Parathyroid adenoma (tissue), 2 donors: ENCODE measurements around the gene PHYKPL.

Source experiments
- H2AFZ ChIP-seq: fragments of 300-600 bp; sonication (generic); one replicate; pipeline ENCODE4 v1.7.0; 2017; ENCODE audit warnings: antibody characterized with exemption, mild to moderate bottlenecking
- H3K27ac ChIP-seq: fragments of 300-600 bp; sonication (generic); one replicate; pipeline ENCODE4 v1.7.0; 2017
- H3K27me3 ChIP-seq: fragments of 300-600 bp; sonication (generic); one replicate; pipeline ENCODE4 v1.7.0; 2017; ENCODE audit warnings: low read length; ENCODE audit not compliant: control insufficient read depth, insufficient read depth
- H3K36me3 ChIP-seq: fragments of 300-600 bp; sonication (generic); one replicate; pipeline ENCODE4 v1.7.0; 2017; ENCODE audit warnings: low read length; ENCODE audit not compliant: control insufficient read depth, insufficient read depth
- H3K4me1 ChIP-seq: fragments of 300-600 bp; sonication (generic); one replicate; pipeline ENCODE4 v1.7.0; 2017; ENCODE audit warnings: control low read depth
- H3K4me2 ChIP-seq: fragments of 300-600 bp; sonication (generic); one replicate; pipeline ENCODE4 v1.7.0; 2017; ENCODE audit warnings: low read length
- H3K4me3 ChIP-seq: fragments of 300-600 bp; sonication (generic); one replicate; pipeline ENCODE4 v1.7.0; 2017; ENCODE audit warnings: low read depth, low read length
- H3K79me2 ChIP-seq: fragments of 300-600 bp; sonication (generic); one replicate; pipeline ENCODE4 v1.7.0; 2017; ENCODE audit warnings: control low read depth
- H3K9ac ChIP-seq: fragments of 300-600 bp; sonication (generic); one replicate; pipeline ENCODE4 v1.7.0; 2017; ENCODE audit warnings: mild to moderate bottlenecking
- H3K9me3 ChIP-seq: fragments of 300-600 bp; sonication (generic); one replicate; pipeline ENCODE4 v1.7.0; 2017; ENCODE audit warnings: low read length; ENCODE audit not compliant: control insufficient read depth
- TF ChIP-seq, protein P1 (sequence below): fragments of 300-600 bp; sonication (generic); IDR thresholded peaks from one replicate; pipeline ENCODE4 v1.7.0; 2017; ENCODE audit warnings: antibody characterized with exemption, mild to moderate bottlenecking
- donor health status: primary hyperparathyroidism.

The PHYKPL gene

DNA sequence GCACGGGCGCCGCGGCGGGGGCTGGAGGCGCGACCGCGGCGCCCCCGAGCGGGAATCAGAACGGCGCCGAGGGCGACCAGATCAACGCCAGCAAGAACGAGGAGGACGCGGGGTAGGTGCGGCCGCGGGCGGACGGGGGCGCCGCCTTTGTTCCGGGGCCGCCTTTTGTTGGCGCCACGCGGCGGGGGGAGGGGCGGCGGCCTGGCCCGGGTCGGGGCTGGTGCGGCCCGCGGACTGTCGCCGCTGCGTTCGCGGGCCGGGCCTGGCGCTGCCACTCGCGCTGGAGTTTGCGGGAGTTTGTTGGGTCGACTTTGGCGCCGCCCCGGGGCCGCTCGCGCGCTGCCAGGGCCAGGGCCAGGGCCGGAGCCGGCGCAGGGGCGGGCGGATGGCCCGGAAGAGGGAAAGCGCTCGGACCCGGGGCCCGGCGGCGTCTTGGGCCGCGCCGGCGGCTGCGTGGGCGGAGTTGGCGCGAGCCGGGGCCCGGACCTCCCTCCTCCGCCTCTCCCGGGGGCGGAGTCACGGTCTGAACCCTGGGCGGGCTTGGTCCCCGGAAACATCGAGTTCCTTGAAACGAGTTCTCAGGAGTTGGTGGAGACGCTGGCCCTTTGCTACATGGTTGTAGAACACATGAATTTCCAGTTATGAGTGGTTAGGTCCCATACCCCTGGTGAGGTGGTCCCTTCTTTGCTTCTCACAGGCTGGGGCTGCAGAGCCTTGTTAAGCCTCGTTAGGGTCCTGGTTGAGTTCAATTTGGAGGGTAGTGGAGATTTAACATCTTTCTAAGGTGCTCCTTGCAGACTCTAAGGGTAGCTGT lies 27.5 kb downstream of the PHYKPL start:
- TF ChIP-seq, protein P1, sequence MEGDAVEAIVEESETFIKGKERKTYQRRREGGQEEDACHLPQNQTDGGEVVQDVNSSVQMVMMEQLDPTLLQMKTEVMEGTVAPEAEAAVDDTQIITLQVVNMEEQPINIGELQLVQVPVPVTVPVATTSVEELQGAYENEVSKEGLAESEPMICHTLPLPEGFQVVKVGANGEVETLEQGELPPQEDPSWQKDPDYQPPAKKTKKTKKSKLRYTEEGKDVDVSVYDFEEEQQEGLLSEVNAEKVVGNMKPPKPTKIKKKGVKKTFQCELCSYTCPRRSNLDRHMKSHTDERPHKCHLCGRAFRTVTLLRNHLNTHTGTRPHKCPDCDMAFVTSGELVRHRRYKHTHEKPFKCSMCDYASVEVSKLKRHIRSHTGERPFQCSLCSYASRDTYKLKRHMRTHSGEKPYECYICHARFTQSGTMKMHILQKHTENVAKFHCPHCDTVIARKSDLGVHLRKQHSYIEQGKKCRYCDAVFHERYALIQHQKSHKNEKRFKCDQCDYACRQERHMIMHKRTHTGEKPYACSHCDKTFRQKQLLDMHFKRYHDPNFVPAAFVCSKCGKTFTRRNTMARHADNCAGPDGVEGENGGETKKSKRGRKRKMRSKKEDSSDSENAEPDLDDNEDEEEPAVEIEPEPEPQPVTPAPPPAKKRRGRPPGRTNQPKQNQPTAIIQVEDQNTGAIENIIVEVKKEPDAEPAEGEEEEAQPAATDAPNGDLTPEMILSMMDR: no peak
- Histone ChIP-seq H3K79me2 (peaks cover 11% of the 10 kb centered on the region), H3K9me3 (no peaks in the 10 kb centered on the region), H3K9ac (no peak overlapping the region), H3K27me3 (no peaks in the 10 kb centered on the region), H3K4me2 (peak overlapping the region; percentile 68), H2AFZ (no peak overlapping the region), H3K4me3 (peak overlapping the region; percentile 75), H3K36me3 (no peaks in the 10 kb centered on the region), H3K27ac (peak overlapping the region; percentile 71), H3K4me1 (peaks cover 17% of the 10 kb centered on the region)

DNA sequence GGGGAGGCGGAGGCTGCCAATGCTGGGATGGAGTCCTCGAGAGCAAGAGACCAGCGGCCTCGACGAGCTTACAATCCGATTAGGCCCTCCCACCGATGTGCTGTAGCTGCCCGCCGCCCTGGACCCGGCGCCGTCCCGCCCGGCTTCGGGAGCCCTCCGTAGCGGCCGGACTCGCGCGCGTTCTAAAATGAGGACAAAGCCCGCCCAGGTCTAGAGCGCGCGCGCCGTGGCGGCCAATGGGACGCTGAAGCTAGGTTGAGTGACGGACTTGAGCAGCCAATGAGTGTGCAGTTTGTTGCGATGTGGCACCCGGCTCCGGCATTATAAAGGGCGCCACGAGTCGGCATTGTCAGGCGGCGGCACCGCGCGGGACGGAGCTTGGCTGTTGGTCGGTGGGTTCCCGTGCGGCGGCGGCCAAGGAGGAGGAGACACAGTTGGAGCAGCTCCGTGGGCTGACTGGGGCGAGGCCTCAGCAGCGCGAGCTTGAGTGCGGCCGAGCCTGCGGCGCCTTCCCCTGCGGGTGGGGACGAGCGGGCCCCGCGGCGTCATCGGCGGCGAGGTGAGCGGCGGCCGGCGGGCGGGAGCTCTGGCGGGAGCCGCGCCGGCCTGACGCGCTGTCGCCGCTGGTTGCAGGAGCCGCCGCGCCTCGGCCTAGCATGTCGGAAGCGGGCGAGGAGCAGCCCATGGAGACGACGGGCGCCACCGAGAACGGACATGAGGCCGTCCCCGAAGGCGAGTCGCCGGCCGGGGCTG lies 28.2 kb downstream of the PHYKPL start, which contains the start of gene HNRNPAB:
Gene HNRNPAB (plus strand): TSS at position 352 of the 753 bp plus-strand sequence. CDS start 305 bp downstream, at position 657.
- Histone ChIP-seq H3K9me3 (no peaks in the 10 kb centered on the region), H2AFZ (peak within 1 kb of the TSS; percentile 79), H3K4me1 (peaks cover 17% of the 10 kb centered on the region), H3K4me2 (peak within 1 kb of the TSS; percentile 94), H3K36me3 (no peaks in the 10 kb centered on the region), H3K4me3 (peak within 1 kb of the TSS; percentile 75), H3K9ac (no peak within 1 kb of the TSS), H3K79me2 (peaks cover 11% of the 10 kb centered on the region), H3K27me3 (no peaks in the 10 kb centered on the region), H3K27ac (peak within 1 kb of the TSS; percentile 71)
- TF ChIP-seq, protein P1: no peak

DNA sequence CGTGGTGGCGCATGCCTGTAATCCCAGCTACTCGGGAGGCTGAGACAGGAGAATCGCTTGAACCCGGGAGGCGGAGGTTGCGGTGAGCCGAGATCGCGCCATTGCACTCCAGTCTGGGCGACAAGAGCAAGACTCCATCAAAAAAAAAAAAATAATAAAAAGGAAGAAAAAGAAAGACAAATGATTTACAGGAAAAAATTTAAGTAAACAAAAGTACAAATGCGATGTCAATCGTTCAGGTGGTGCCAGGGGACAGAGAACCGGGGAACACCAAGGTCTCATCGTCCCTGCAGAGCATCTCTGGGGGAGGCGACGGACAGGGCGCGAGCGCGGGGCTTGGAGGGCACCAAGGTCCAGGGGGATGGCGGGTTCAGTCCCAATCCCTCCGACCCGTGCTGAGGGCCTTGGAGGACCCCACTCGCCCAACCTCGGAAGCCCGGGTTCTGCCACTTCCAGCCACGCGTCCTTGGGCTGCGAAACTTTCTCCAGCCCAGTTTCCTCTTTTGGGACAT lies 28.9 kb downstream of the PHYKPL start:
- TF ChIP-seq, protein P1: no peak
- Histone ChIP-seq H3K27ac (peak overlapping the region; percentile 71), H3K9me3 (no peaks in the 10 kb centered on the region), H2AFZ (peak overlapping the region; percentile 79), H3K9ac (no peak overlapping the region), H3K79me2 (peaks cover 9% of the 10 kb centered on the region), H3K36me3 (no peaks in the 10 kb centered on the region), H3K27me3 (no peaks in the 10 kb centered on the region), H3K4me2 (peak overlapping the region; percentile 94), H3K4me3 (peak overlapping the region; percentile 75), H3K4me1 (peaks cover 17% of the 10 kb centered on the region)

DNA sequence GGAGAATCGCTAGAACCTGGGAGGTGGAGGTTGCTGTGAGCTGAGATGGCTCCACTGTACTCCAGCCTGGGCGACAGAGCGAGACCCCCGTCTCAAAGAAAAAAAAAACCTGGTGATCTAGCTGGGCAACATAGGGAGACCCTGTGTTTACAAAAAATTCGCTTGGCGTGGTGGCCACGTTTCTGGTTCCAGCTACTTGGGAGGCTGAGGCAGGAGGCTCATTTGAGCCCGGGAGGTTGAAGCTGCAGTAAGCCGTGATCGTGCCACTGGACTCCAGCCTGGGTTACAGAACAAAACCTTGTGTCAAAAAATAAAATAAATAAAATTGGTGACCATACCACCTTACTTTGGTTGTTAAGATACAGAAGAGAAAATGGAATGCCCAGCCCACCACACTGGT lies 30.1 kb downstream of the PHYKPL start:
- TF ChIP-seq, protein P1: no peak
- no peak overlapping the region for H3K27ac ChIP-seq
- H3K9ac ChIP-seq: no peak overlapping the region
- no peaks in the 10 kb centered on the region for H3K27me3 ChIP-seq
- H3K9me3 ChIP-seq: no peaks in the 10 kb centered on the region
- no peak overlapping the region for H2AFZ ChIP-seq
- no peaks in the 10 kb centered on the region for H3K36me3 ChIP-seq
- H3K4me2 ChIP-seq: no peak overlapping the region
- H3K4me3 ChIP-seq: no peak overlapping the region
- H3K79me2 ChIP-seq: peaks cover 3% of the 10 kb centered on the region
- H3K4me1 ChIP-seq: peaks cover 14% of the 10 kb centered on the region
